ENCODE measurements around the gene COX7A2. TPM values are rescaled to one million over a fixed set of nuclear protein-coding genes. Genes with fewer than 3 reads are reported as not detected.
A peak's percentile ranks its signal among the peaks of the same experiment; 100 is the strongest.

The COX7A2 gene
- total and polyA plus RNA-seq, 4 donors, result 199 to 1,052 (median 305) TPM

DNA sequence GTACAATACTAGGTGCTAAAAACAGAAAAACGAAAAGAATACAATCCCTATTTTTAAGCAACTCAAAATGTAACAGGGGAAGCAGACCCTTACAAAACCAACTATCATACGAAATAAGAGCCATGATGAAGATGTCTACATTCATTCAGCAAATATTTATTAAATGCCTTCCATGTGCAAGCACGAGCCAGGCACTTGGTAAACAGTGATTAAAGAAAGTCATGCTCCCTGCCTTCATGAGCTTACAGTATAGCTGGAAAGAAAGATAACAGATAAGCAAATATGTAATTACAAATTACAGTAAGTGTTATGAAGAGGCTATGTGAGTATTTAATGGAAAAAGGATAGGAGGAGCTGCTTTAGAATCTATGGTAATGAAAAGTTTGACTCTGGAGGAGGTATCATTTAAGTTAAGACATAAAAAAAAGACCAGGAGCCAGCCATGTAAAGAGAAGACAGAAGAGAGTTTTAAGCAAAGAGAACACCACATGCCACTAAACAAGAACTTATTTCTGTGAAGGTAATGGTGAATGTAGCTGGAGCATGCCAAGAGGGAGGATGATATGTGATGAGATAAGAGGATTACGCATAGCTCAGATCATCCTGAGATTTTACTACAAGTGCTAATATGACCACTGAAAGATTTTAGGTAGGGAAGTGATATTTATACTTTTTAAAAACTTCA is 19.3 kb upstream of the COX7A2 start:
- DNase-seq (no peak), ATAC-seq (ENCODE audit: low FRiP score) (no peak)
- H3K36me3 ChIP-seq (ENCODE audit: control insufficient read depth in 1 of 2, insufficient read depth in 2 of 2, low read length in 1 of 2), result peaks cover 0 to 2% of the 10 kb centered on the region in 2 donors
- H3K27me3 ChIP-seq (ENCODE audit: control insufficient read depth in 1 of 2, insufficient read depth in 2 of 2, low read length in 1 of 2), result no peaks in the 10 kb centered on the region
- intact Hi-C loops (cut with DNase I), result no loop called here
- no peak overlapping the region for H3K4me3 ChIP-seq (ENCODE audit: low read length in 2 of 2)
- no peak overlapping the region for H3K27ac ChIP-seq (ENCODE audit: low read depth in 1 of 2, low read length in 2 of 2)
- H3K4me1 ChIP-seq (ENCODE audit: control insufficient read depth in 1 of 2, insufficient read depth in 2 of 2, low read length in 2 of 2), result no peaks in the 10 kb centered on the region
- H3K9me3 ChIP-seq (ENCODE audit: control insufficient read depth, low read length), result no peaks in the 10 kb centered on the region
- 78 to 85% methylated on average over 4 of the region's 4 CpGs for WGBS, 2 donors

DNA sequence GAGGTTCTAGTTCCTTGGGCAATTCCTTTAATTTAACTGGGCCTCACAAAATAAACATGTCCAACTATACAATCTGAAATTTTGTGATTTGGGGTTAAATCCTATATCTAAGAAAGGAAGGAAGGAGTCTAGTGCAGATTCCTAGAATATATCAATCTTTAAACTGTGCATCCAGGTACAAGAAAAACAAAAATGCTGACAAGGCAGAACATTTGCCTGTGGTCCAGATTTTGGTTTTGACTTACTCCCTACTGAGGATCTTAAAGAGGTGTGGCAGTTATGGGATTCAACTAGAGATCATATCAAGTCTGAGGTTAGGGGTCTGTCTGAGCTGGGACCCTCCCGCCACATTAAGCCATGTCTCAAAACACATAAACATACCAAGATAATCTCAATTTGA is 17.7 kb upstream of the COX7A2 start:
- Histone ChIP-seq H3K27me3 (ENCODE audit: control insufficient read depth in 1 of 2, insufficient read depth in 2 of 2, low read length in 1 of 2) (no peaks in the 10 kb centered on the region), H3K36me3 (ENCODE audit: control insufficient read depth in 1 of 2, insufficient read depth in 2 of 2, low read length in 1 of 2) (peaks cover 2% of the 10 kb centered on the region in 2 donors), H3K4me3 (ENCODE audit: low read length in 2 of 2) (no peak overlapping the region), H3K27ac (ENCODE audit: low read depth in 1 of 2, low read length in 2 of 2) (no peak overlapping the region), H3K4me1 (ENCODE audit: control insufficient read depth in 1 of 2, insufficient read depth in 2 of 2, low read length in 2 of 2) (no peaks in the 10 kb centered on the region), H3K9me3 (ENCODE audit: control insufficient read depth, low read length) (no peaks in the 10 kb centered on the region)
- 91 to 100% methylated on average over 1 of the region's 1 CpG for WGBS, 2 donors
- DNase-seq, result no peak
- intact Hi-C loops (cut with DNase I), result no loop called here
- no peak for ATAC-seq (ENCODE audit: low FRiP score)

DNA sequence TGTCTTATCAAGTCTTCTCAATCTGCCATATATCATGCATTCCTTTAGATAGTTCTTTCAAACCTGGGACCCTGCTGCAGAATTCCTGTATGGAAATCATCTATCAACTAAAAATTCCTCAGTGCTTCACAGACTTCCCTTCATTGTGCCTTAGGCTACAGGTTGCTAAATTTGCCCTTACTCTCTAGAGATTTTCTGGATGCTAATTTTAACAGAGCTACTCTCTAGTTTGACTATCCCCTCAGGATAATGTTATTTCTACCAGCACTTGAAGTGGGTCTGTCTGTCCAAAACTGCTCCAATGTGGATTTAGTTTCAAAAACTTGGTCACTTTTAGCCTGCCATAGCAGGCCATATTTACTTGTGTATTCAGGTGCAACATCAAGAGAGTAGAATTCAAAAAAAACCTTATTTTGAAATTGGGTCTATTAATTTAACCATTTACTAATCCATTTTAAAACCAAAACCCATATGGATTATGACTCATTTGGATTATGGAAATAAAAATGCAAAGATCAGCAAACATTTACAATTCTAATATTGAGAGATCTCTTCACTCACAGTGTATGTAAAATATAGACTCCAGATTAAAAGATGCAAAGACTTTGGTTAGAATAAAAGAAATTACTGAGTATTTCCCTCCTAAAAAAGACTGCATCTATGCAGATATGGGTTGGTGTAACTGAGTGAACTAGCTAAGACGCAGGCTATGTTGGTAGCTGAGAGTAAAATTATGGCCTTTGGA is 13.9 kb upstream of the COX7A2 start:
- Histone ChIP-seq H3K9me3 (ENCODE audit: control insufficient read depth, low read length) (no peaks in the 10 kb centered on the region), H3K27ac (ENCODE audit: low read depth in 1 of 2, low read length in 2 of 2) (no peak overlapping the region), H3K4me3 (ENCODE audit: low read length in 2 of 2) (no peak overlapping the region), H3K27me3 (ENCODE audit: control insufficient read depth in 1 of 2, insufficient read depth in 2 of 2, low read length in 1 of 2) (no peaks in the 10 kb centered on the region), H3K4me1 (ENCODE audit: control insufficient read depth in 1 of 2, insufficient read depth in 2 of 2, low read length in 2 of 2) (no peaks in the 10 kb centered on the region), H3K36me3 (ENCODE audit: control insufficient read depth in 1 of 2, insufficient read depth in 2 of 2, low read length in 1 of 2) (peaks cover 2% of the 10 kb centered on the region in 2 donors)
- intact Hi-C loops (cut with DNase I), result no loop called here
- DNase-seq (no peak), ATAC-seq (ENCODE audit: low FRiP score) (no peak)
- 96 to 97% methylated on average over 1 of the region's 1 CpG for WGBS, 2 donors

DNA sequence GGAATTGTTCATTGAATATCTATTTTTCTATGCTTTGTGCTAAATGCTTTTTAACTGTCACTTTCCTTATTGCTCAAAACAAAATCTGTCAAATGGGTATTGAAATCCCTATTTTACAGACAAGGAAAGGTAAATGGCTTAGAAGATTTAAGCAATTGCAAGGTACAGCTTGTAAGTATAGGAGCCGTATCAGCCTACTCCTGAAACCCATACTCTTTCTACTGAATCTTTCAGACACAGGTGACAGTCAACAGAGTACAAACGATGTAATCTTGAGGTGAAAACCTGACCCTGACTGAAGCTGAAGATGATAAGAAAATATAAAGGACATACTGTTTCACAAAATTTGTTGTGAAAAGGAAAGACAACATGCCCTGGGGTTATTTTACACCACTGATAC is 7.0 kb upstream of the COX7A2 start:
- ATAC-seq (ENCODE audit: low FRiP score), result no peak
- 84 to 95% methylated on average over 2 of the region's 2 CpGs for WGBS, 2 donors
- intact Hi-C loops (cut with DNase I), result no loop called here

DNA sequence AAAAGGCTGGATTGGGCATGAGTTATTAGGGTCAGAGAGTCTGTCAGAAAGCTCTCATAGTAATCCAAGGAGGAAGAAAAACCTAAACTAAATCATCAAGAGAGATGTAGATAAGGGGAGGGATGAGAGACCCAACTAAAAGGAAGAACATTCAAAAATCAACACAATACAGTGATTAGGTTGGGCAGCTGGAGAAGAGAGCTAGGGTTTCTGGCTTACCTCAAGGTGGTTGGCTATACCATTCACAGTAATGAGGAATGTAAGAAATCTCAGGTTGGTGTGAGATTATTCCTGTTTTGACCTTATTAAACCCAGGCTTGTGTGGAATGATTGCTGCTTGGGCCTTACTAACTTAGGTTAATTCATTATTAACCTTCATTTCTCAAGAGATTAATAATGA is 6.2 kb upstream of the COX7A2 start:
- Histone ChIP-seq H3K36me3 (ENCODE audit: control insufficient read depth in 1 of 2, insufficient read depth in 2 of 2, low read length in 1 of 2) (no peaks in the 10 kb centered on the region), H3K27ac (ENCODE audit: low read depth in 1 of 2, low read length in 2 of 2) (no peak overlapping the region), H3K4me1 (ENCODE audit: control insufficient read depth in 1 of 2, insufficient read depth in 2 of 2, low read length in 2 of 2) (no peaks in the 10 kb centered on the region), H3K27me3 (ENCODE audit: control insufficient read depth in 1 of 2, insufficient read depth in 2 of 2, low read length in 1 of 2) (no peaks in the 10 kb centered on the region), H3K9me3 (ENCODE audit: control insufficient read depth, low read length) (no peaks in the 10 kb centered on the region), H3K4me3 (ENCODE audit: low read length in 2 of 2) (no peak overlapping the region)
- intact Hi-C loops (cut with DNase I), result no loop called here
- ATAC-seq (ENCODE audit: low FRiP score) (no peak), DNase-seq (no peak)

More for the DNA sequence above, 7.0 kb upstream of the COX7A2 start:
- no peaks in the 10 kb centered on the region for H3K36me3 ChIP-seq (ENCODE audit: control insufficient read depth in 1 of 2, insufficient read depth in 2 of 2, low read length in 1 of 2)
- H3K27me3 ChIP-seq (ENCODE audit: control insufficient read depth in 1 of 2, insufficient read depth in 2 of 2, low read length in 1 of 2), result no peaks in the 10 kb centered on the region
- H3K9me3 ChIP-seq (ENCODE audit: control insufficient read depth, low read length), result no peaks in the 10 kb centered on the region
- no peaks in the 10 kb centered on the region for H3K4me1 ChIP-seq (ENCODE audit: control insufficient read depth in 1 of 2, insufficient read depth in 2 of 2, low read length in 2 of 2)
- DNase-seq, result no peak
- no peak overlapping the region for H3K4me3 ChIP-seq (ENCODE audit: low read length in 2 of 2)
- no peak overlapping the region for H3K27ac ChIP-seq (ENCODE audit: low read depth in 1 of 2, low read length in 2 of 2)

DNA sequence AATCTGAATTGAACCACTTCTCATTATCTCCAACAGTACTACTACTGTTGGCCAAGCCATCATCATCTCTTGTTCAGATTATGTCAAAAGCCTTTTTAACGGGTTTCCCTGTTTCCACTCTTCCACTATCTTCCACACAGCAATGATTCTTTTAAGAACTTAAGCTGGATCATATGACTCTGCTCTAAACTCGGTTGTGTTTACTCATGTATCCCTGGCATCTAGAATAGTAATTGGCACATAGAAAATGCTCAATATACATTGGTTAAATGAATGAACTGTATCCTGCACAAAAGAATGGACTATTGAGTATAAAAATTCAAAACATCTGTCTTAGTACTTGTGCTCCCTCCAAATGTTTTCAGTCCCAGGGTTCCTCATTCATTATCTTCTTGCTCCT is 2.8 kb upstream of the COX7A2 start:
- Histone ChIP-seq H3K4me1 (ENCODE audit: control insufficient read depth in 1 of 2, insufficient read depth in 2 of 2, low read length in 2 of 2) (no peaks in the 10 kb centered on the region), H3K4me3 (ENCODE audit: low read length in 2 of 2) (no peak overlapping the region), H3K36me3 (ENCODE audit: control insufficient read depth in 1 of 2, insufficient read depth in 2 of 2, low read length in 1 of 2) (no peaks in the 10 kb centered on the region), H3K9me3 (ENCODE audit: control insufficient read depth, low read length) (no peaks in the 10 kb centered on the region), H3K27me3 (ENCODE audit: control insufficient read depth in 1 of 2, insufficient read depth in 2 of 2, low read length in 1 of 2) (no peaks in the 10 kb centered on the region), H3K27ac (ENCODE audit: low read depth in 1 of 2, low read length in 2 of 2) (no peak overlapping the region)
- DNase-seq (no peak), ATAC-seq (ENCODE audit: low FRiP score) (no peak)
- intact Hi-C loops (cut with DNase I), result no loop called here
- WGBS, 2 donors, result 56 to 60% methylated on average over 2 of the region's 2 CpGs

DNA sequence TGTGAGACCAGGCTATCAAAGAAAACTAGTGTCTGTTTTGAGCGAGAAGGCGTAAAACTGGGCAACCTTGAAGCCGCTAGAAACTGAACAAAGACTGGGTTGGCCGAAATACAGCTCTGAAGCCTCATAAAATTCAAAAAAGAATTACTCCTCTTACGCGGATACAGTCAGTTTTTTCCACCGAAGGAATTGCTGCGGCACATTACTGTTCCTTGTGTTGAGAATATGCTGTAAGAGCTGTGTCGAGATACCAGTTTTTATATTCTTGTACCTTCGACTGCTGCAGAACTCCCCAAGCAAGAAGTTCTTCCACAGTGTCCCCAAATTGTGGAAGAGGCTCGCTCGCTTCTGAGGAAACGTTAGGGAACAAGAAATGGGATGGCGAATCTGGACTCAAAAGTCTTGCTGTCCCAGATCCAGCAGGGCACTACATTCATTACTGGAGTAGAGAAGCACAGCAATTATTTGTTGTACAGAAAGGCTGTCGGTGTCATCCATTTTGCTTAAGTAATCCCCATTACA is 523 bp upstream of the COX7A2 start:
- H3K4me3 ChIP-seq (ENCODE audit: low read length in 2 of 2), result peak overlapping the region; percentile 21 to 84
- ATAC-seq (ENCODE audit: low FRiP score) (peak; percentile 54), DNase-seq (no peak)
- H3K9me3 ChIP-seq (ENCODE audit: control insufficient read depth, low read length), result no peaks in the 10 kb centered on the region
- WGBS, 2 donors, result 10 to 19% methylated on average over 15 of the region's 15 CpGs
- H3K36me3 ChIP-seq (ENCODE audit: control insufficient read depth in 1 of 2, insufficient read depth in 2 of 2, low read length in 1 of 2), result peaks cover under 1% of the 10 kb centered on the region in 2 donors
- no peaks in the 10 kb centered on the region for H3K4me1 ChIP-seq (ENCODE audit: control insufficient read depth in 1 of 2, insufficient read depth in 2 of 2, low read length in 2 of 2)
- peak overlapping the region in 1 of 2 donors; percentile 86 for H3K27ac ChIP-seq (ENCODE audit: low read depth in 1 of 2, low read length in 2 of 2)
- intact Hi-C loops (cut with DNase I), result no loop called here
- no peaks in the 10 kb centered on the region for H3K27me3 ChIP-seq (ENCODE audit: control insufficient read depth in 1 of 2, insufficient read depth in 2 of 2, low read length in 1 of 2)

DNA sequence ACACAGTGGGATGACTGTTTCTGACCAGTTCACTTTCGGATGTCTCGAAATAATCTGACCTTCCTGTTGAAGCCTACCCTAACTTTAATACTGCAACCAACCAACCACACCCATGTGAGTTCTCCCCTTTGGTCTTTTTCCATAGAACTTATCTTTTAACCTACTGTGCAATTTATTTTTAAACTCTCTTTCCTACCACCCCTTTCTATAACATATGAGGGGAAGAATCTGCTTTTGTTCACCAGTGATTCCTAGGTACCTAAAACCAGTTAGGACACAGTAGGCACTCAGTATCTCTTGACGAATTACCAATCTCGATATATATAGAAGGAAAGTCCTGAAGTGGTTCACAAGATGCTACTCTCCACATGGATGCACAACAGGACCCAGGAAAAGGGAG is 7.0 kb downstream of the COX7A2 start:
- ATAC-seq (ENCODE audit: low FRiP score) (no peak), DNase-seq (no peak)
- no peak overlapping the region for H3K4me3 ChIP-seq (ENCODE audit: low read length in 2 of 2)
- H3K9me3 ChIP-seq (ENCODE audit: control insufficient read depth, low read length), result no peaks in the 10 kb centered on the region
- peaks cover 0 to 4% of the 10 kb centered on the region in 2 donors for H3K4me1 ChIP-seq (ENCODE audit: control insufficient read depth in 1 of 2, insufficient read depth in 2 of 2, low read length in 2 of 2)
- intact Hi-C loops (cut with DNase I), result no loop called here
- 88 to 94% methylated on average over 4 of the region's 4 CpGs for WGBS, 2 donors
- H3K27ac ChIP-seq (ENCODE audit: low read depth in 1 of 2, low read length in 2 of 2), result no peak overlapping the region
- peaks cover 3 to 9% of the 10 kb centered on the region in 2 donors for H3K36me3 ChIP-seq (ENCODE audit: control insufficient read depth in 1 of 2, insufficient read depth in 2 of 2, low read length in 1 of 2)
- H3K27me3 ChIP-seq (ENCODE audit: control insufficient read depth in 1 of 2, insufficient read depth in 2 of 2, low read length in 1 of 2), result no peaks in the 10 kb centered on the region

DNA sequence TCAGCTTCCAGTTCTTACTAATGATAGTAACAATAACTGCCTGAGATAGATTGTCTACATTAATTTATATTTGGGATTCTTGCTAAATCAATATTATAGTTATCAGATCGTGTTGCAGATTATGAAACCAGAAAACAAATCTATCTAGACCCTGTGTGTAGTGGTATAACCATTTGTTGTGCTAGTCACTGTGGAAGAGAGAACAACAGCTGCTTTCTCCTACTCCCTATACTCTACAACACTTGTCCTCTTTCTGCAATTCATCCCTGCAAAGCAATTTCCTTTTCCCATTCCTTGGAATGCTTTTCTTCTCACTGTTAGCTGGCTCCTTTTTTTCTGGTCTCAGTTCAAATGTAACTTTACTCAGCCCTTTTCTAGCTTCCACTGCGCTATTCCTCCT is 8.3 kb downstream of the COX7A2 start:
- Histone ChIP-seq H3K4me1 (ENCODE audit: control insufficient read depth in 1 of 2, insufficient read depth in 2 of 2, low read length in 2 of 2) (peaks cover 0 to 4% of the 10 kb centered on the region in 2 donors), H3K4me3 (ENCODE audit: low read length in 2 of 2) (no peak overlapping the region), H3K36me3 (ENCODE audit: control insufficient read depth in 1 of 2, insufficient read depth in 2 of 2, low read length in 1 of 2) (peaks cover 3 to 9% of the 10 kb centered on the region in 2 donors), H3K9me3 (ENCODE audit: control insufficient read depth, low read length) (no peaks in the 10 kb centered on the region), H3K27ac (ENCODE audit: low read depth in 1 of 2, low read length in 2 of 2) (no peak overlapping the region), H3K27me3 (ENCODE audit: control insufficient read depth in 1 of 2, insufficient read depth in 2 of 2, low read length in 1 of 2) (no peaks in the 10 kb centered on the region)
- intact Hi-C loops (cut with DNase I), result no loop called here
- ATAC-seq (ENCODE audit: low FRiP score), result no peak
- DNase-seq, result no peak
- 82 to 94% methylated on average over 2 of the region's 2 CpGs for WGBS, 2 donors
